Endothelial cell of umbilical vein (primary cell): Measurements from ENCODE around the gene UMPS. TPM values are rescaled to one million over a fixed set of nuclear protein-coding genes. Genes with fewer than 3 reads are reported as not detected.

ENCODE experiments used
- BruUV-seq: library from RNA; stranded (reverse); fragments of 400-500 nt; replicated peaks from 2 replicates; lab custom pipeline; 2021; lab: Mats Ljungman, UMichigan
- CTCF ChIA-PET: fragments of 300-600, 350-600 bp; sonication (Branson Sonifier 250); formaldehyde crosslinking; loops from one replicate; lab custom pipeline; 2021; ENCODE audit warnings: antibody characterized with exemption, inconsistent platforms; lab: Charles Lee
- POLR2A ChIA-PET: fragments of 300-600, 350-600 bp; sonication (Branson Sonifier 250); formaldehyde crosslinking; loops from one replicate; lab custom pipeline; 2021; ENCODE audit warnings: antibody characterized with exemption, inconsistent platforms; lab: Charles Lee
- DNase-seq: peaks from one replicate; pipeline ENCODE4 v3.0.0-alpha.2; 2011; ENCODE audit warnings: low read depth, low spot score
- FAIRE-seq: peaks from 2 replicates; lab custom pipeline; 2011; peaks lifted over from hg19 to GRCh38; lab: Jason Lieb, UNC
- H2AFZ ChIP-seq: 2 replicates; pipeline ENCODE4 v1.6.0; 2012; ENCODE audit warnings: low read depth, low read length, control low read depth, inconsistent platforms
- H3K27ac ChIP-seq: 2 replicates; pipeline ENCODE4 v1.5.1; 2011; ENCODE audit warnings: low read depth, mild to moderate bottlenecking, control low read depth, low read length, moderate library complexity; ENCODE audit not compliant: insufficient read depth
- H3K27me3 ChIP-seq, 2 experiments: 2 replicates each; pipeline versions ENCODE4 v1.6.0 to v1.6.1; 2011; ENCODE audit warnings: low read length in 2 of 2, mixed read lengths in 1 of 2; ENCODE audit not compliant: control insufficient read depth in 2 of 2, insufficient read depth in 2 of 2
- H3K36me3 ChIP-seq, 2 experiments: 2 replicates in 1 of 2; 3 replicates in 1 of 2; pipeline ENCODE4 v1.5.1; 2011; ENCODE audit warnings: low read length in 2 of 2, mild to moderate bottlenecking in 1 of 2, moderate library complexity in 1 of 2; ENCODE audit not compliant: control insufficient read depth in 2 of 2, insufficient read depth in 2 of 2; ENCODE audit errors: extremely low read depth in 1 of 2
- H3K4me1 ChIP-seq: 3 replicates; pipeline ENCODE4 v1.5.1; 2011; ENCODE audit warnings: mild to moderate bottlenecking, low read length; ENCODE audit not compliant: control insufficient read depth, insufficient read depth; ENCODE audit errors: extremely low read depth
- H3K4me2 ChIP-seq: 2 replicates; pipeline ENCODE4 v1.6.1; 2011; ENCODE audit warnings: low read length, control low read depth, mixed read lengths; ENCODE audit not compliant: insufficient read depth
- H3K4me3 ChIP-seq, 3 experiments: fragments of 200-600 bp in 1 of 3; sonication (generic), shearing (Covaris generic) in 1 of 3; replicated peaks in 1 of 3; 2 replicates each; pipeline ENCODE4 v1.5.1; 2011 to 2016; ENCODE audit warnings: control low read depth in 3 of 3, low read length in 3 of 3, mild to moderate bottlenecking in 2 of 3, inconsistent platforms in 1 of 3, low read depth in 1 of 3, moderate library complexity in 1 of 3; ENCODE audit not compliant: insufficient read depth in 1 of 3
- H3K79me2 ChIP-seq: 2 replicates; pipeline ENCODE4 v1.6.0; 2012; ENCODE audit warnings: low read length, inconsistent platforms; ENCODE audit not compliant: control insufficient read depth, insufficient read depth
- H3K9ac ChIP-seq: replicated peaks from 2 replicates; pipeline ENCODE3; 2011; ENCODE audit warnings: low read length, control low read depth; ENCODE audit not compliant: insufficient read depth; ENCODE audit errors: extremely low read depth
- H3K9me1 ChIP-seq: replicated peaks from 3 replicates; pipeline ENCODE4 v1.6.0; 2011; ENCODE audit warnings: mild to moderate bottlenecking, low read length; ENCODE audit not compliant: control insufficient read depth, insufficient read depth; ENCODE audit errors: extremely low read depth
- H3K9me3 ChIP-seq: replicated peaks from 2 replicates; pipeline ENCODE4 v1.5.1; 2012; ENCODE audit warnings: low read length, inconsistent platforms; ENCODE audit not compliant: control insufficient read depth, insufficient read depth
- H4K20me1 ChIP-seq: replicated peaks from 2 replicates; pipeline ENCODE3; 2011; ENCODE audit warnings: mild to moderate bottlenecking, low read length; ENCODE audit not compliant: control insufficient read depth, insufficient read depth; ENCODE audit errors: extremely low read depth
- CTCF ChIP-seq, 2 donors: IDR thresholded peaks; 1 replicate in 1 of 2; 2 replicates in 1 of 2; pipeline ENCODE4 v1.5.1; 2011; ENCODE audit warnings: low read length in 2 of 2, mild to moderate bottlenecking in 2 of 2, moderate library complexity in 2 of 2, control low read depth in 1 of 2, inconsistent platforms in 1 of 2, low read depth in 1 of 2; ENCODE audit not compliant: insufficient read depth in 1 of 2; ENCODE audit errors: extremely low read depth in 1 of 2
- EZH2 ChIP-seq: IDR thresholded peaks from 2 replicates; pipeline ENCODE4 v1.6.1; 2012; ENCODE audit warnings: borderline replicate concordance, low read depth, mild to moderate bottlenecking, moderate library complexity, low read length, inconsistent platforms; ENCODE audit not compliant: severe bottlenecking
- FOS ChIP-seq: IDR thresholded peaks from 2 replicates; pipeline ENCODE4 v1.6.1; 2011; ENCODE audit warnings: mild to moderate bottlenecking, low read length, moderate library complexity, borderline replicate concordance; ENCODE audit not compliant: insufficient read depth
- GATA2 ChIP-seq: IDR thresholded peaks from 2 replicates; pipeline ENCODE4 v1.7.0; 2011; ENCODE audit warnings: low read depth, mild to moderate bottlenecking, moderate library complexity, mixed read lengths, low read length; ENCODE audit not compliant: insufficient read length, insufficient read depth
- JUN ChIP-seq: IDR thresholded peaks from 2 replicates; pipeline ENCODE4 v1.6.1; 2011; ENCODE audit warnings: borderline replicate concordance, low read depth; ENCODE audit not compliant: insufficient read length, insufficient read depth
- MAX ChIP-seq: IDR thresholded peaks from 2 replicates; pipeline ENCODE4 v1.6.1; 2011; ENCODE audit not compliant: insufficient read depth, insufficient read length
- MYC ChIP-seq: IDR thresholded peaks from one replicate; pipeline ENCODE4 v1.6.1; 2011; ENCODE audit warnings: mild to moderate bottlenecking, low read depth, low read length
- POLR2A ChIP-seq: IDR thresholded peaks from 2 replicates; pipeline ENCODE4 v1.6.1; 2012; ENCODE audit warnings: low read depth, mild to moderate bottlenecking, control low read depth, low read length
- POLR2AphosphoS5 ChIP-seq: IDR thresholded peaks from 2 replicates; pipeline ENCODE4 v1.6.1; 2012; ENCODE audit warnings: low read depth, mild to moderate bottlenecking, control low read depth, low read length, moderate library complexity; ENCODE audit not compliant: insufficient read depth
- dilution Hi-C: fragments of 300-500 bp; cut with MboI; formaldehyde crosslinking; loops from one replicate; pipeline ENCODE4 v1.15.0; 2019; ENCODE audit warnings: low sequenced_read_pairs; ENCODE audit not compliant: extremely low pct_ligation_motif_present
- intact Hi-C: fragments of 100-400 bp; cut with micrococcal nuclease; formaldehyde crosslinking; loops from one replicate; pipeline ENCODE4 v1.10.0; 2022
- polyA plus RNA-seq, 4 experiments: library from polyadenylated mRNA; depleted of rRNA in 3 of 4; stranded (reverse) in 3 of 4; unstranded in 1 of 4; fragments of >200 nt; gene quantifications; 2 replicates each; pipeline versions ENCODE4 v1.2.1 to v1.2.3, GENCODE V29; 2011 to 2012; ENCODE audit warnings: missing spikeins in 1 of 4
- total RNA-seq: library from RNA; stranded (reverse); gene quantifications from 2 replicates; pipeline ENCODE4 v1.2.3, GENCODE V29; 2021

UMPS gene
- total and polyA plus RNA-seq, 2 donors (not counting 3 experiments of a cell fraction or from before 2014, with no cell fraction given): 38.6 to 50.2 TPM

GRCh38 chr3:124730941-124731297 lies 667 bp downstream of the UMPS start:
- no peak for FAIRE-seq
- Histone ChIP-seq H3K79me2 (peaks cover 42% of the 10 kb centered on the region), H3K27me3 (peaks cover 1 to 14% of the 10 kb centered on the region in 2 experiments), H3K36me3 (peaks cover 0 to 5% of the 10 kb centered on the region in 2 experiments), H3K27ac (peak overlapping the region; percentile 54), H3K4me2 (peak overlapping the region; percentile 90), H3K4me1 (peaks cover 18% of the 10 kb centered on the region), H4K20me1 (no peaks in the 10 kb centered on the region), H2AFZ (no peak overlapping the region), H3K9ac (peak overlapping the region; percentile 87), H3K9me1 (no peaks in the 10 kb centered on the region), H3K9me3 (no peaks in the 10 kb centered on the region), H3K4me3 (peak overlapping the region; percentile 14 to 80 (median 79))
- dilution Hi-C loops (no loop called here), intact Hi-C loops (no loop called here)
- TF ChIP-seq GATA2 (no peak), MAX (no peak), MYC (no peak), CTCF (IDR thresholded peaks at IDR 0.05; ENCODE audit: extremely low read depth in 1 of 2, insufficient read depth in 1 of 2, low read depth in 1 of 2, low read length in 2 of 2) (no peak), POLR2A (no peak), EZH2 (no peak), JUN (no peak), FOS (no peak), POLR2AphosphoS5 (no peak)
- BruUV-seq: TSS peak; percentile 41
- no peak for DNase-seq
- CTCF ChIA-PET: interaction anchor here (1.4 to 2.0 kb wide), 2 partner anchors 30 to 42 kb away, joined by 6 to 7 read pairs; no protein-coding TSS in a partner anchor
- POLR2A ChIA-PET: no interaction called here
